HG02938 (cell line): ENCODE measurements around the gene PLAAT5.
"Not testable (repeated sequence)": the region's sequence is repeated elsewhere in the genome, so short reads cannot be mapped to it uniquely, and the experiment has no call there.

Experiments
- ATAC-seq: cut with Tn5 transposase; IDR thresholded peaks from one replicate; pipeline ENCODE4 v1.9.1; 2021; ENCODE audit warnings: mild to moderate bottlenecking, moderate library complexity; ENCODE audit not compliant: unreplicated experiment

Gene PLAAT5

GRCh38 chr11:63488789-63489188 lies 2.2 kb downstream of the PLAAT5 start:
- no peak for ATAC-seq

DNA sequence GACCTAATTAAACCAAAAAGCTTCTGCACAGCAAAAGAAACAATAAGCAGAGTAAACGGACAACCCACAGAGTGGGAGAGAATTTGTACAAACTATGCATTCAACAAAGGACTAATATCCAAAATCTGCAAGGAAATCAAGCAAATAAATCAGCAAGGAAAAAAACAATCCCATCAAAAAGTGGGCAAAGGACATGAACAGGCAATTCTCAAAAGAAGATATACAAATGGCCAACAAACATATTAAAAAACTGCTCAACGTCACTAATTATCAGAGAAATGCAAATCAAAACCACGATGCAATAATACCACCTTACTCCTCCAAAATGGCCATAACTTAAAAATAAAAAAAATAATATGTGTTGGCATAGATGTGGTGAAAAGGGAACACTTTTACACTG lies 5.2 kb downstream of the PLAAT5 start:
- ATAC-seq, result no peak

- no peak for ATAC-seq
Observed at GRCh38 chr11:63480039-63480438, 10.9 kb downstream of the PLAAT5 start.

DNA sequence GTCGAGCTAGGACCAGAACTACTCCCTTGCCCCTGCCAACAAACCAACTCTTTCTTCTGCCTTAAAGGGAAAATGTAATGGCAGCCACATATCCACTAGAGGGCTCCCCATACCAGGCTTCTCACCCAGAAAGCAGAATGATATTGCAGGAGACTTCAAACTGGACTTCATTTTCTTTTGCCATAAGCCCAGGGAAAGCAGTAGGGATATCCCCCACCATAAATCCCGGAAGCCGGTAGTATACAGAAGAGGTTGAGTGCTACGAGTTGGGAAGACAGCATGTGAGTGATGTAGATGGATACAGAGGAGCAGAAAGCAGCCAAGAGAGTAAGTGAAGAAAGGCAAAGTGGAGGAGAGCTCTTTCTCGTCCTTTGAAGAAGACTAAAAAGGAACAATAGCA lies 12.1 kb downstream of the PLAAT5 start:
- ATAC-seq, result no peak

- ATAC-seq, result no peak
Observed at GRCh38 chr11:63476618-63477017, 14.3 kb downstream of the PLAAT5 start.

DNA sequence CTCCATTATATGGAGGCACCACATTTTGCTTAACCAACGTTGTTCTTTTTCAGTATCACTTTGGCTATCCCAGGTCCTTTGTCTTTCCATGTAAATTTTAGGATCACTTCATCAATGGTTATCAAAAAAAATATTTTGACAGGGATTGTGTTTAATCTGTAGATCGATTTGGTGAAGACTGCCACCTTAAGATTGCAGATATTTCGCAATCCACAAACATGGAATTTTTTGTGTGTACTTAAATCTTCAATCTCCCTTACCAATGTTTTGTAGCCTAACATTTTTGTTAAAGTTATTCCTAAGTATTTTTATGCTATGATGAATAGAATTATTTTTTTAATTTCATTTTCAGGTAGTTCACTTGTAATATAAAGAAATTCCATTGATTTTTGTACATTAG lies 18.6 kb downstream of the PLAAT5 start:
- ATAC-seq, result no peak

- no peak for ATAC-seq
Observed at GRCh38 chr11:63470311-63470710, 20.7 kb downstream of the PLAAT5 start.

DNA sequence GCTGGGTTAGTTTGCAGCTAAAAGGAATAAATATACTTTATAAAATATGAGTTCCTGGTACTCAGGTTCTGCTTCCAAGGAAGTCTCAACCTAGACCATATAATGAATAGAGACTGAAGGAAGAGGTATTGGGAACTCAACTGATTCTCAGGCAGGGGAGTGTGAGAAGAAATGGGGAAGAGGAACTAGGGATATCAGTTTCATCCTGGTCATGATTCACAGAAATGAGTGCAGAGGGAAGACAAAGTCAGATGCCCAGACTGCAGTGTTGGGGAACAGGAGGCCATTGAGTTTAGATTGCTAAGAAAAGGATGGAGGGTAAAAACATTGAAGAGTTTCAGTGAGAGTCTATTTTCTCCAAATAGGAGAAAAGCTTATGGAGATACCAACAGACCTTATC lies 28.8 kb downstream of the PLAAT5 start:
- no peak for ATAC-seq

DNA sequence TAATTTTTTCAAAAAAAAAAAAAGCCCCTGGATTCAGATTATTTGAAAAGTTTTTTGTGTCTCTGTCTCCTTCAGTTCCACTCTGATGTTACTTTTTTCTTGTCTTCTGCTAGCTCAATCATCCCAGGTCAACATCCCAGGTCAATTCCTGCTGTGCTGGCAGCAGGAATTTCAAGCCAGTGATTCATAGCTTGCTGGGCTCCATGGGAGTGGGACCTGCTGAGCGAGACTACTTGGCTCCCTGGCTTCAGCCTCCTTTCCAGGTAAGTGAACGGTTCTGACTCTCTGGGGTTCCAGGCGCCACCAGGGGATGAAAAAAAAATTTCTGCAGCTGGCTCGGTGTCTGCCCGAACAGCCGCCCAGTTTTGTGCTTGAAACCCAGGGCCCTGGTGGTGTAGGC lies 31.4 kb downstream of the PLAAT5 start:
- no peak for ATAC-seq

DNA sequence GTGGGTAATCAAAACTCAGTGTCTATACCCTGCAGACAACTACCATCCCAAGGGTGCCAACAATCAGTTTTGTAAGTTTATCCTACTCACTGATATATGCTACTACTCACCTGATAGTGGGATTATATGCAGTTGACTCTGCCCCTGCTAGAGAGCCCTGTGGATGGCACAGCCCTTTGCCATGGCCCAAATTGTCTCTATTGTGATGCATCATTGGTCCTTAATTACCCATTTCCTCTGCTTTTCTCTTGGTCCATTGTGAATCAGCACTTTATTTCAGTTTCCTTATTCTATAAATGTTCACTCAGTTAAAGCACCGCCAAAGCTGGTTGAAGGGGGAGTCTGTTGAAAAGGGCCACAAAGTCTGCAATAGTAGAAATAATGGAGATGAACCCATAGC lies 42.3 kb downstream of the PLAAT5 start:
- ATAC-seq, result no peak

GRCh38 chr11:63445720-63446119 lies 45.2 kb downstream of the PLAAT5 start:
- no peak for ATAC-seq

- ATAC-seq, result no peak
Observed at GRCh38 chr11:63445118-63445517, 45.8 kb downstream of the PLAAT5 start.

GRCh38 chr11:63444160-63444559 lies 46.8 kb downstream of the PLAAT5 start:
- ATAC-seq, result no peak

- ATAC-seq, result no peak
Observed at GRCh38 chr11:63443714-63444113, 47.3 kb downstream of the PLAAT5 start.

GRCh38 chr11:63435831-63436230 lies 55.1 kb downstream of the PLAAT5 start:
- ATAC-seq, result not testable (repeated sequence)

DNA sequence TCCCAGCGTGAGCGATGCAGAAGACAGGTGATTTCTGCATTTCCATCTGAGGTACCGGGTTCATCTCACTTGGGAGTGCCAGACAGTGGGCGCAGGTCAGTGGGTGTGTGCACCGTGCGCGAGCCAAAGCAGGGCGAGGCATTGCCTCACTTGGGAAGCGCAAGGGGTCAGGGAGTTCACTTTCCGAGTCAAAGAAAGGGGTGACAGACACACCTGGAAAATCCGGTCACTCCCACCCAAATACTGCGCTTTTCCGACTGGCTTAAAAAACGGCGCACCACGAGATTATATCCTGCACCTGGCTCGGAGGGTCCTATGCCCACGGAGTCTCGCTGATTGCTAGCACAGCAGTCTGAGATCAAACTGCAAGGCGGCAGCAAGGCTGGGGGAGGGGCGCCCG lies 55.6 kb downstream of the PLAAT5 start:
- ATAC-seq, result not testable (repeated sequence)

- not testable (repeated sequence) for ATAC-seq
Observed at GRCh38 chr11:63430731-63431130, 60.2 kb downstream of the PLAAT5 start.

GRCh38 chr11:63427971-63428508 lies 62.9 kb downstream of the PLAAT5 start:
- no peak for ATAC-seq

DNA sequence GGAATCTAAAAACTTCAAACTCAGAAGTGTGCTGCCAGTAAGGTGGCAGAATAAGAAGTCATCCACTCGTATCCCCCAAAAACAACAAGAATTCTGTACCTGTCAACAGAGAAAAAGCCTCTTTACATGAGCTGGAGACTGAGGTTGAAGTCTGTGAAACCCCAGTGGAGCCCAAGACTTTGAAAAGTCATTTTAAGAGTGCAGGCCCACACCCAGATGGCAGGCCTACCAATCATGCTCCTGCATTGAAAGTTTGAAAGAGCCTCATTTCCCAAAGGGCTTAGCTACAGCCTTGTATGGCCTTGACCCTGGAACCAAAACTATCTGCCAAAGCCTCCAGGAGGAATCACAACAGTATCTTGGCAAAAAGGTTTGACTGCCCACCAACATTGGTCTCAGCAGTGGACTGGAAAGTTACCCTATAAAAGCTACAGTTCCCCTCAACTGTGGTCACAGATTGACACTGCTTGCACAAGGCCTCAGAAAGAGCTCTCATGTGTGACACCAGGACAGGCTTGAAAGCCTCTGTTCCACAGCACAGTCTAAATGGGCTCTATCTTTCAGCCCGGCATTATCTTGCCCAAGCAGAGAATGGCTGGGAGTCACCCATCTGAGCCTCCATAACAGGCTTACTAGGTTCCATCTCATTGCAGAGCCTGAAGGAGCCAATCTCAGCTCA lies 73.7 kb downstream of the PLAAT5 start:
- no peak for ATAC-seq
